HepG2 (cell line): ENCODE results near the gene CSRNP3. TPM values are rescaled to one million over a fixed set of nuclear protein-coding genes. Genes with fewer than 3 reads are reported as not detected.

ENCODE experiments used
- ATAC-seq: fragments of 200-7000 bp; cut with Tn5 transposase; 3 replicates; pipeline ENCODE4 v1.9.1; 2020; ENCODE audit warnings: mild to moderate bottlenecking, moderate library complexity
- BruUV-seq: library from RNA; stranded (reverse); fragments of 400-500 nt; replicated peaks from 2 replicates; lab custom pipeline; 2021; lab: Mats Ljungman, UMichigan
- CTCF ChIA-PET: fragments of 300-600 bp; formaldehyde crosslinking; extraction: SDS; loops from one replicate; lab custom pipeline; 2021; ENCODE audit warnings: low total read pairs, inconsistent platforms, low intra/inter-chr PET ratio; lab: Yijun Ruan, JAX
- POLR2A ChIA-PET: fragments of 350-600 bp; sonication (Branson Sonifier 250); formaldehyde crosslinking; loops from one replicate; lab custom pipeline; 2020; ENCODE audit warnings: antibody characterized with exemption, inconsistent platforms; lab: Yijun Ruan, JAX
- DNase-seq: peaks from one replicate; pipeline ENCODE4 v3.0.0-alpha.2; 2015; ENCODE audit warnings: low spot score
- FAIRE-seq: peaks from 3 replicates; lab custom pipeline; 2011; peaks lifted over from hg19 to GRCh38; lab: Jason Lieb, UNC
- H2AFZ ChIP-seq: one replicate; pipeline ENCODE4 v1.6.1; 2011; ENCODE audit warnings: low read length, inconsistent platforms
- H3K27ac ChIP-seq: fragments of 300-600 bp; 3 replicates; pipeline ENCODE4 v1.8.0; 2011; ENCODE audit warnings: mixed run types, mild to moderate bottlenecking, mixed read lengths, low read length, inconsistent platforms; ENCODE audit not compliant: insufficient read depth; ENCODE audit errors: extremely low read length
- H3K27me3 ChIP-seq, 2 experiments: fragments of 200-600 bp in 1 of 2; 2 replicates in 1 of 2; 3 replicates in 1 of 2; pipeline versions ENCODE4 v1.6.0 to v1.8.0; 2011; ENCODE audit warnings: low read length in 2 of 2, mild to moderate bottlenecking in 2 of 2, moderate library complexity in 2 of 2, inconsistent platforms in 1 of 2; ENCODE audit not compliant: insufficient read depth in 2 of 2, control insufficient read depth in 1 of 2
- H3K36me3 ChIP-seq, 2 experiments: fragments of 200-600 bp in 1 of 2; replicated peaks in 1 of 2; 2 replicates in 1 of 2; 3 replicates in 1 of 2; pipeline versions ENCODE4 v1.5.1 to v1.8.0; 2011; ENCODE audit warnings: low read length in 2 of 2, inconsistent platforms in 1 of 2; ENCODE audit not compliant: insufficient read depth in 2 of 2, control insufficient read depth in 1 of 2
- H3K4me1 ChIP-seq: 2 replicates; pipeline ENCODE4 v1.5.1; 2012; ENCODE audit warnings: low read length, inconsistent platforms; ENCODE audit not compliant: insufficient read depth
- H3K4me2 ChIP-seq: 2 replicates; pipeline ENCODE4 v1.6.0; 2011; ENCODE audit warnings: low read depth, low read length, inconsistent platforms
- H3K4me3 ChIP-seq, 3 experiments: fragments of 200-600 bp in 1 of 3; sonication (generic), shearing (Covaris generic) in 1 of 3; replicated peaks in 1 of 3; 2 replicates each; pipeline ENCODE4 v1.5.1; 2011 to 2016; ENCODE audit warnings: low read length in 3 of 3, inconsistent platforms in 2 of 3, low read depth in 2 of 3, mild to moderate bottlenecking in 2 of 3, control low read depth in 1 of 3, mixed read lengths in 1 of 3; ENCODE audit not compliant: insufficient read depth in 1 of 3
- H3K79me2 ChIP-seq: one replicate; pipeline ENCODE4 v1.6.1; 2011; ENCODE audit warnings: low read length, inconsistent platforms; ENCODE audit not compliant: insufficient read depth
- H3K9ac ChIP-seq: 2 replicates; pipeline ENCODE4 v1.6.0; 2011; ENCODE audit warnings: mild to moderate bottlenecking, low read depth, low read length, inconsistent platforms; ENCODE audit not compliant: insufficient read depth
- H3K9me3 ChIP-seq: 2 replicates; pipeline ENCODE4 v1.5.1; 2012; ENCODE audit warnings: mild to moderate bottlenecking, low read length
- H4K20me1 ChIP-seq: 2 replicates; pipeline ENCODE4 v1.6.0; 2011; ENCODE audit warnings: inconsistent platforms, mild to moderate bottlenecking, low read length, moderate library complexity; ENCODE audit not compliant: insufficient read depth
- ARID2 ChIP-seq: sonication (generic); formaldehyde crosslinking; IDR thresholded peaks from 2 replicates; pipeline ENCODE4 v1.8.1; 2022; ENCODE audit warnings: mild to moderate bottlenecking, missing genetic modification reagents, borderline replicate concordance
- CBX2 ChIP-seq, 2 experiments: fragments of 200-600 bp in 1 of 2; sonication (generic); formaldehyde crosslinking in 1 of 2; IDR thresholded peaks; 2 replicates each; pipeline versions ENCODE4 v1.7.0 to v1.8.1; 2018 to 2022; ENCODE audit warnings: low read depth in 2 of 2, low read length in 1 of 2, mild to moderate bottlenecking in 1 of 2, missing genetic modification reagents in 1 of 2
- CCDC6 ChIP-seq: sonication (generic); formaldehyde crosslinking; IDR thresholded peaks from 2 replicates; pipeline ENCODE4 v1.8.1; 2022; ENCODE audit warnings: mild to moderate bottlenecking, missing genetic modification reagents, moderate library complexity
- HHEX ChIP-seq: IDR thresholded peaks from 2 replicates; pipeline ENCODE4 v1.6.1; 2016; ENCODE audit warnings: control low read depth
- NR2F1 ChIP-seq, 2 experiments: fragments of 450-650 bp in 1 of 2; formaldehyde crosslinking in 1 of 2; IDR thresholded peaks; 2 replicates each; pipeline versions ENCODE4 v1.5.0 to v1.6.1; 2016 to 2020; ENCODE audit warnings: mild to moderate bottlenecking in 1 of 2, missing compliant biosample characterization in 1 of 2, missing genetic modification reagents in 1 of 2, moderate library complexity in 1 of 2
- ZBTB1 ChIP-seq: sonication (generic); formaldehyde crosslinking; IDR thresholded peaks from 2 replicates; pipeline ENCODE4 v1.4.0; 2020; ENCODE audit warnings: missing genetic modification reagents, borderline replicate concordance
- ZNF160 ChIP-seq: sonication (generic); formaldehyde crosslinking; IDR thresholded peaks from 2 replicates; pipeline ENCODE4 v1.8.0; 2022; ENCODE audit warnings: mild to moderate bottlenecking, inconsistent platforms, missing genetic modification reagents
- ZNF383 ChIP-seq: sonication (generic); formaldehyde crosslinking; IDR thresholded peaks from 2 replicates; pipeline ENCODE4 v1.4.0; 2020; ENCODE audit warnings: missing genetic modification reagents, mild to moderate bottlenecking, borderline replicate concordance
- ZNF772 ChIP-seq: sonication (generic); formaldehyde crosslinking; IDR thresholded peaks from 2 replicates; pipeline ENCODE4 v1.5.0; 2020; ENCODE audit warnings: mild to moderate bottlenecking, missing genetic modification reagents
- WGBS: methylation state at CpG from one replicate; pipeline ENCODE4 v1.1.6; 2017; ENCODE audit warnings: low lambda C conversion rate; 5-methylcytosine and 5-hydroxymethylcytosine counted together
- in situ Hi-C: cut with HindIII; loops from 2 replicates; pipeline ENCODE4 v1.10.0; 2017; ENCODE audit warnings: low pct_unique_long_range_greater_than_20kb; ENCODE audit not compliant: extremely low pct_ligation_motif_present
- intact Hi-C: fragments of 100-400 bp; cut with micrococcal nuclease; formaldehyde crosslinking; loops from one replicate; pipeline ENCODE4 v1.10.0; 2022; ENCODE audit not compliant: unreplicated experiment
- polyA plus RNA-seq, 8 experiments: library from polyadenylated mRNA; depleted of rRNA in 3 of 8; stranded (reverse) in 7 of 8; unstranded in 1 of 8; fragments of >200 nt; fragmentation: Illumina TruSeq in 4 of 8; extraction: Trizol in 4 of 8; gene quantifications; 2 replicates each; pipeline versions ENCODE4 v1.2.1 to v1.2.3, GENCODE V29; 2011 to 2016; ENCODE audit warnings: low read depth in 4 of 8, missing spikeins in 1 of 8, mixed read lengths in 1 of 8; ENCODE audit not compliant: insufficient read depth in 1 of 8
- total RNA-seq, 5 experiments: library from RNA; depleted of rRNA; stranded (reverse); fragments of >200 nt; fragmentation: Illumina TruSeq; extraction: Trizol; gene quantifications; 2 replicates each; pipeline ENCODE4 v1.2.3, GENCODE V29; 2016; ENCODE audit warnings: low read depth in 1 of 5
- TF ChIP-seq, protein P1 (sequence below): sonication (generic); formaldehyde crosslinking; IDR thresholded peaks from 2 replicates; pipeline ENCODE4 v1.4.0; 2020; ENCODE audit warnings: missing genetic modification reagents
- TF ChIP-seq, protein P2 (sequence below): sonication (generic); formaldehyde crosslinking; IDR thresholded peaks from 2 replicates; pipeline ENCODE4 v1.5.1; 2020; ENCODE audit warnings: missing genetic modification reagents, mild to moderate bottlenecking, borderline replicate concordance
- TF ChIP-seq, protein P3 (sequence below): sonication (generic); formaldehyde crosslinking; IDR thresholded peaks from 2 replicates; pipeline ENCODE4 v1.4.0; 2020; ENCODE audit warnings: mild to moderate bottlenecking, low read depth, missing genetic modification reagents
- TF ChIP-seq, protein P4 (sequence below): sonication (generic); formaldehyde crosslinking; IDR thresholded peaks from 2 replicates; pipeline ENCODE4 v1.5.0; 2020; ENCODE audit warnings: missing genetic modification reagents

The CSRNP3 gene
- total and polyA plus RNA-seq, 2 of the 13 experiments (the other 11 are each of a cell fraction or from before 2014, with no cell fraction given): not detected

DNA sequence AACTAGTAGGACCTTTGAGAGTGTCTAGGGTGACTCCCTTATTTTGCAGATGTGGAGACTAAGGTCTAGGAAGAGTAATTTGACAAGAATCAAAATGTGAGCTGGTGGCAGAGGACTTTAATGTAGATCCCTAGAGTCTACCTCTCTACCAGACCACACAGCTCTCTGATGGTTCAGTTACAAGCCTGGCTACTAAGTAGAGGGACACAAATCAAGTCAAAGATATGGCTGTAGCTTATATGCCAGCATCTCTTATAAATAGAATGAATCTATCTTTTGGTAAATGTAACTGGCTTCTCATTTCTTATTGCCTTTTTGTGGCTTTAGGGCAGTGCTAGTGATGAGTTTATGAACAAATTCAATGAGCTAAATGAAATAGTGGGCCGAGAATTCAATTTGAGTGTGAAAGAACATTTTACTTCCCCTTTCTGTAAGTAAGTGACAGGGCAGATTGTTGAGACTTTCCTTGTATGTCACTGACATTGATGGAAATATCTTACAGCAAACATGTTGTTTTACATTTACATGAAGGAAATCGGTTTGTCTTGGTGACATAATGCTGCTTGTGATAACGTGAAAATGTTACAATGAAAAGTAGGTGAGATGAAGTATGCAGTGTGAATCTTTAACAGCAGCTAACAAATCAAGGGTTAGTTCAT is 28.3 kb downstream of the CSRNP3 start:
- 0% methylated on average over 3 of the region's 3 CpGs for WGBS
- ATAC-seq (no peak), DNase-seq (no peak), FAIRE-seq (no peak)
- no peak for TF ChIP-seq ZBTB1 (CRISPR knock-in tag)
- TF ChIP-seq, protein P1, sequence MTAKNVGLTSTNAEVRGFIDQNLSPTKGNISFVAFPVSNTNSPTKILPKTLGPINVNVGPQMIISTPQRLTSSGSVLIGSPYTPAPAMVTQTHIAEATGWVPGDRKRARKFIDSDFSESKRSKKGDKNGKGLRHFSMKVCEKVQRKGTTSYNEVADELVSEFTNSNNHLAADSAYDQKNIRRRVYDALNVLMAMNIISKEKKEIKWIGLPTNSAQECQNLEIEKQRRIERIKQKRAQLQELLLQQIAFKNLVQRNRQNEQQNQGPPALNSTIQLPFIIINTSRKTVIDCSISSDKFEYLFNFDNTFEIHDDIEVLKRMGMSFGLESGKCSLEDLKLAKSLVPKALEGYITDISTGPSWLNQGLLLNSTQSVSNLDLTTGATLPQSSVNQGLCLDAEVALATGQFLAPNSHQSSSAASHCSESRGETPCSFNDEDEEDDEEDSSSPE (CRISPR knock-in tag): no peak
- no peak for TF ChIP-seq HHEX
- TF ChIP-seq ZNF160 (CRISPR knock-in tag): no peak
- ChIA-PET POLR2A (no interaction called here), CTCF (no interaction called here)
- Histone ChIP-seq H3K27me3 (no peaks in the 10 kb centered on the region), H3K4me3 (no peak overlapping the region), H3K4me1 (no peaks in the 10 kb centered on the region), H3K4me2 (no peak overlapping the region), H3K27ac (no peak overlapping the region), H4K20me1 (no peaks in the 10 kb centered on the region), H3K79me2 (no peaks in the 10 kb centered on the region), H2AFZ (no peak overlapping the region), H3K9ac (no peak overlapping the region), H3K36me3 (no peaks in the 10 kb centered on the region), H3K9me3 (no peaks in the 10 kb centered on the region)
- in situ Hi-C loops: no loop called here
- intact Hi-C loops: no loop called here
- BruUV-seq: no TSS peak

DNA sequence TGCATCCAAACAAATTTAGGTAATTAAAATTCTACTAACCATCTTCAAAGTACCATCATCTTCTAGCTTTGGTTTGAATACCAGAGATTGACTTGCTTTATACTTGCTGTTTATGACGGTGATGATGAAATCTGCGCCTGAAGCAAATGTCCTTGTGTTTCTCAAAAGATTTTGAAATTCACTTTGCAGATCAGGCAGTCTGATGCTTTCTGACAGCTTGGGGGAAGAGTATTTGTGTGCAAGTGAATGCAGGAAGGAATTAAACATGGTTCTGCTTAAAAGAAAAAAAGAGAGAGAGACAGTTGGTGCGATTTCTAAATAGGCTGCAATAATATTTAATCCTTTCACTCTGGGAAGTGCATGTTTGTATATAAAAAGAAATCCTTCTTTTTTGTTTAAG is 29.6 kb downstream of the CSRNP3 start:
- WGBS: 20% methylated on average over 3 of the region's 3 CpGs
- no peak for FAIRE-seq
- TF ChIP-seq, protein P2, sequence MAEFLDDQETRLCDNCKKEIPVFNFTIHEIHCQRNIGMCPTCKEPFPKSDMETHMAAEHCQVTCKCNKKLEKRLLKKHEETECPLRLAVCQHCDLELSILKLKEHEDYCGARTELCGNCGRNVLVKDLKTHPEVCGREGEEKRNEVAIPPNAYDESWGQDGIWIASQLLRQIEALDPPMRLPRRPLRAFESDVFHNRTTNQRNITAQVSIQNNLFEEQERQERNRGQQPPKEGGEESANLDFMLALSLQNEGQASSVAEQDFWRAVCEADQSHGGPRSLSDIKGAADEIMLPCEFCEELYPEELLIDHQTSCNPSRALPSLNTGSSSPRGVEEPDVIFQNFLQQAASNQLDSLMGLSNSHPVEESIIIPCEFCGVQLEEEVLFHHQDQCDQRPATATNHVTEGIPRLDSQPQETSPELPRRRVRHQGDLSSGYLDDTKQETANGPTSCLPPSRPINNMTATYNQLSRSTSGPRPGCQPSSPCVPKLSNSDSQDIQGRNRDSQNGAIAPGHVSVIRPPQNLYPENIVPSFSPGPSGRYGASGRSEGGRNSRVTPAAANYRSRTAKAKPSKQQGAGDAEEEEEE (CRISPR knock-in tag): no peak
- no peak for TF ChIP-seq NR2F1 (CRISPR knock-in tag; IDR thresholded peaks at IDR 0.05)
- TF ChIP-seq CBX2 (IDR thresholded peaks at IDR 0.05; ENCODE audit: low read depth, low read length): no peak
- no peak for TF ChIP-seq CBX2 (CRISPR knock-in tag; IDR thresholded peaks at IDR 0.05; ENCODE audit: low read depth)
- no peak for TF ChIP-seq ZNF383 (CRISPR knock-in tag)
- TF ChIP-seq CCDC6 (CRISPR knock-in tag): no peak
- TF ChIP-seq, protein P3, sequence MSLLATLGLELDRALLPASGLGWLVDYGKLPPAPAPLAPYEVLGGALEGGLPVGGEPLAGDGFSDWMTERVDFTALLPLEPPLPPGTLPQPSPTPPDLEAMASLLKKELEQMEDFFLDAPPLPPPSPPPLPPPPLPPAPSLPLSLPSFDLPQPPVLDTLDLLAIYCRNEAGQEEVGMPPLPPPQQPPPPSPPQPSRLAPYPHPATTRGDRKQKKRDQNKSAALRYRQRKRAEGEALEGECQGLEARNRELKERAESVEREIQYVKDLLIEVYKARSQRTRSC (CRISPR knock-in tag): no peak
- no peak for TF ChIP-seq ZNF772 (CRISPR knock-in tag)
- no peak for TF ChIP-seq ARID2 (CRISPR knock-in tag)
- TF ChIP-seq, protein P4, sequence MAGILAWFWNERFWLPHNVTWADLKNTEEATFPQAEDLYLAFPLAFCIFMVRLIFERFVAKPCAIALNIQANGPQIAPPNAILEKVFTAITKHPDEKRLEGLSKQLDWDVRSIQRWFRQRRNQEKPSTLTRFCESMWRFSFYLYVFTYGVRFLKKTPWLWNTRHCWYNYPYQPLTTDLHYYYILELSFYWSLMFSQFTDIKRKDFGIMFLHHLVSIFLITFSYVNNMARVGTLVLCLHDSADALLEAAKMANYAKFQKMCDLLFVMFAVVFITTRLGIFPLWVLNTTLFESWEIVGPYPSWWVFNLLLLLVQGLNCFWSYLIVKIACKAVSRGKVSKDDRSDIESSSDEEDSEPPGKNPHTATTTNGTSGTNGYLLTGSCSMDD: no peak

More for the DNA sequence above, 29.6 kb downstream of the CSRNP3 start:
- no peak for DNase-seq
- in situ Hi-C loops: no loop called here
- ChIA-PET CTCF (no interaction called here), POLR2A (no interaction called here)
- Histone ChIP-seq H3K4me1 (no peaks in the 10 kb centered on the region), H3K79me2 (no peaks in the 10 kb centered on the region), H3K27ac (no peak overlapping the region), H3K9ac (no peak overlapping the region), H3K9me3 (no peaks in the 10 kb centered on the region), H3K4me2 (no peak overlapping the region), H3K27me3 (no peaks in the 10 kb centered on the region), H3K36me3 (no peaks in the 10 kb centered on the region), H2AFZ (no peak overlapping the region), H4K20me1 (no peaks in the 10 kb centered on the region), H3K4me3 (no peak overlapping the region)
- ATAC-seq: no peak
- intact Hi-C loops: no loop called here
- BruUV-seq: no TSS peak
